HEK293T (cell line): ENCODE data around the gene MRNIP.

Experiments used
- ARNT ChIP-seq: fragments of 450-650 bp; IDR thresholded peaks from 2 replicates; pipeline ENCODE4 v1.6.1; 2017; ENCODE audit warnings: mild to moderate bottlenecking
- BHLHE40 ChIP-seq: fragments of 450-650 bp; IDR thresholded peaks from 2 replicates; pipeline ENCODE4 v1.6.1; 2016; ENCODE audit warnings: mild to moderate bottlenecking, moderate library complexity, borderline replicate concordance
- FOXA1 ChIP-seq: fragments of 450-650 bp; IDR thresholded peaks from 2 replicates; pipeline ENCODE4 v1.6.1; 2016; ENCODE audit warnings: mild to moderate bottlenecking
- FOXM1 ChIP-seq: fragments of 450-650 bp; IDR thresholded peaks from 2 replicates; pipeline ENCODE4 v1.6.1; 2017; ENCODE audit warnings: mild to moderate bottlenecking, borderline replicate concordance
- HDGF ChIP-seq: fragments of 450-650 bp; IDR thresholded peaks from 2 replicates; pipeline ENCODE4 v1.6.1; 2017; ENCODE audit warnings: antibody characterized with exemption, borderline replicate concordance
- PKNOX1 ChIP-seq: fragments of 450-650 bp; IDR thresholded peaks from 2 replicates; pipeline ENCODE4 v1.6.1; 2016
- SP1 ChIP-seq: fragments of 450-650 bp; IDR thresholded peaks from 2 replicates; pipeline ENCODE4 v1.6.1; 2017

- TF ChIP-seq FOXM1 (no peak), HDGF (no peak), PKNOX1 (no peak), SP1 (no peak), FOXA1 (no peak), BHLHE40 (no peak), ARNT (no peak)
Measured at GRCh38 chr5:179874136-179874535, 15.5 kb upstream of the MRNIP start.
